GM19193 (cell line): Measurements from ENCODE around the gene NUP214.
A peak's percentile ranks its signal among the peaks of the same experiment; 100 is the strongest.

Source experiments
- POLR2A ChIP-seq: IDR thresholded peaks from 4 replicates; pipeline ENCODE4 v1.6.1; 2011; ENCODE audit not compliant: insufficient read depth, insufficient read length; ENCODE audit errors: extremely low read depth

NUP214 gene

GRCh38 chr9:131125288-131126058 lies at the start of gene NUP214:
Gene NUP214 (plus strand): TSS chr9:131125586. CDS start chr9:131125705, 119 bp downstream.
- peak; percentile 97 for TF ChIP-seq POLR2A

- TF ChIP-seq POLR2A = no peak
These were observed 48.8 kb upstream of the NUP214 start for GRCh38 chr9:131076347-131077195.

- TF ChIP-seq POLR2A = no peak
These were observed 46.7 kb upstream of the NUP214 start for GRCh38 chr9:131078427-131079366.

- TF ChIP-seq POLR2A = no peak
These were observed 44.8 kb upstream of the NUP214 start for GRCh38 chr9:131080589-131080988.

- TF ChIP-seq POLR2A = no peak
These were observed 43.5 kb upstream of the NUP214 start for GRCh38 chr9:131081868-131082267.

- no peak for TF ChIP-seq POLR2A
These were observed 42.4 kb upstream of the NUP214 start for GRCh38 chr9:131082774-131083512.

- no peak for TF ChIP-seq POLR2A
These were observed 40.6 kb upstream of the NUP214 start for GRCh38 chr9:131084661-131085369.

- TF ChIP-seq POLR2A = no peak
These were observed 39.8 kb upstream of the NUP214 start for GRCh38 chr9:131085370-131086122.

GRCh38 chr9:131087354-131087893 lies 38.0 kb upstream of the NUP214 start:
- no peak for TF ChIP-seq POLR2A

- TF ChIP-seq POLR2A = no peak
These were observed 35.2 kb upstream of the NUP214 start for GRCh38 chr9:131090025-131090787.

GRCh38 chr9:131091352-131091992 lies 33.9 kb upstream of the NUP214 start:
- no peak for TF ChIP-seq POLR2A
